Measurements from ENCODE around the gene NXPE2. TPM values are rescaled to one million over a fixed set of nuclear protein-coding genes. Genes with fewer than 3 reads are reported as not detected.
"Not testable (repeated sequence)": the region's sequence is repeated elsewhere in the genome, so short reads cannot be mapped to it uniquely, and the experiment has no call there.

NXPE2 gene
- total RNA-seq (2021) (not detected in 2 replicates), Bru-seq, nascent RNA (percentile 5 among the genes with signal in this experiment), BruChase-seq, experiment 1, labeled RNA remaining after a 2-hour chase (not detected), BruChase-seq, experiment 2, labeled RNA remaining after a 6-hour chase (percentile 3 among the genes with signal in this experiment)
- long read RNA-seq = 0 reads

- Histone ChIP-seq H3K4me1 (replicated peaks; ENCODE audit: insufficient read depth) (no peaks in the 10 kb centered on the region), H2AFZ (no peak within 1 kb of the TSS), H3K9me3 (ENCODE audit: insufficient read depth, low read depth) (no peaks in the 10 kb centered on the region), H3K27me3 (ENCODE audit: insufficient read depth, low read depth) (no peaks in the 10 kb centered on the region), H3K27ac (no peak within 1 kb of the TSS), H3K79me2 (ENCODE audit: low read depth) (no peaks in the 10 kb centered on the region), H3K4me2 (no peak within 1 kb of the TSS), H3K9me2 (ENCODE audit: insufficient read depth) (no peaks in the 10 kb centered on the region), H3K4me3 (no peak within 1 kb of the TSS), H3K36me3 (ENCODE audit: low read depth) (no peaks in the 10 kb centered on the region), H3F3A (ENCODE audit: insufficient read depth, low read depth) (no peaks in the 10 kb centered on the region), H4K20me1 (ENCODE audit: insufficient read depth) (no peaks in the 10 kb centered on the region)
- DNase-seq = no peak
- intact Hi-C loops (cut with micrococcal nuclease; ENCODE audit: unreplicated experiment) = no loop called here
- BruUV-seq (replicated peaks) = no TSS peak
- no peak for TF ChIP-seq EZH2 (IDR thresholded peaks at IDR 0.05; ENCODE audit: low read depth)
- TF ChIP-seq CTCF (conservative IDR thresholded peaks at IDR 0.05) = no peak
- CTCF ChIA-PET = no interaction called here
- POLR2A ChIA-PET (ENCODE audit: unreplicated experiment) = no interaction called here
Observed at GRCh38 chr11:114678125-114679036, at the start of gene NXPE2. NXPE2 (plus strand) TSS chr11:114678527; CDS start chr11:114678576, 49 bp downstream.

- H3F3A ChIP-seq (ENCODE audit: insufficient read depth, low read depth); H3K36me3 ChIP-seq (ENCODE audit: low read depth); H3K27me3 ChIP-seq (ENCODE audit: insufficient read depth, low read depth); H4K20me1 ChIP-seq (ENCODE audit: insufficient read depth); BruUV-seq (replicated peaks); CTCF ChIA-PET; H3K27ac ChIP-seq; H3K4me1 ChIP-seq (replicated peaks; ENCODE audit: insufficient read depth); H3K79me2 ChIP-seq (ENCODE audit: low read depth); POLR2A ChIA-PET (ENCODE audit: unreplicated experiment); H3K4me2 ChIP-seq; H3K9me2 ChIP-seq (ENCODE audit: insufficient read depth); H3K4me3 ChIP-seq; H2AFZ ChIP-seq; intact Hi-C loops (cut with micrococcal nuclease; ENCODE audit: unreplicated experiment); H3K9me3 ChIP-seq (ENCODE audit: insufficient read depth, low read depth): not testable (repeated sequence)
- peak in 1 of 2 experiments; percentile 3 for DNase-seq
Observed at GRCh38 chr11:114631445-114631965, 46.8 kb upstream of the NXPE2 start.

- H3K36me3 ChIP-seq (ENCODE audit: low read depth); H3K9me2 ChIP-seq (ENCODE audit: insufficient read depth); H3K9me3 ChIP-seq (ENCODE audit: insufficient read depth, low read depth); DNase-seq; intact Hi-C loops (cut with micrococcal nuclease; ENCODE audit: unreplicated experiment); H3K27ac ChIP-seq; H4K20me1 ChIP-seq (ENCODE audit: insufficient read depth); H2AFZ ChIP-seq; H3F3A ChIP-seq (ENCODE audit: insufficient read depth, low read depth); H3K27me3 ChIP-seq (ENCODE audit: insufficient read depth, low read depth); CTCF ChIA-PET; POLR2A ChIA-PET (ENCODE audit: unreplicated experiment); H3K4me1 ChIP-seq (replicated peaks; ENCODE audit: insufficient read depth); BruUV-seq (replicated peaks); H3K79me2 ChIP-seq (ENCODE audit: low read depth): not testable (repeated sequence)
- Histone ChIP-seq H3K4me2 (peak overlapping the region; percentile 55), H3K4me3 (peak overlapping the region; percentile 7; the same call in 1 of the 2 replicates)
Observed at GRCh38 chr11:114639440-114639839, 38.9 kb upstream of the NXPE2 start.

GRCh38 chr11:114650661-114651060 is 27.7 kb upstream of the NXPE2 start:
- H3K79me2 ChIP-seq (ENCODE audit: low read depth) = no peaks in the 10 kb centered on the region
- H3K9me3 ChIP-seq (ENCODE audit: insufficient read depth, low read depth) = no peaks in the 10 kb centered on the region
- no peaks in the 10 kb centered on the region for H3K9me2 ChIP-seq (ENCODE audit: insufficient read depth)
- intact Hi-C loops (cut with micrococcal nuclease; ENCODE audit: unreplicated experiment) = no loop called here
- no peak overlapping the region for H3K4me2 ChIP-seq
- no TSS peak for BruUV-seq (replicated peaks)
- no peaks in the 10 kb centered on the region for H3K4me1 ChIP-seq (replicated peaks; ENCODE audit: insufficient read depth)
- H3K27me3 ChIP-seq (ENCODE audit: insufficient read depth, low read depth) = no peaks in the 10 kb centered on the region
- no peak overlapping the region for H2AFZ ChIP-seq
- TF ChIP-seq EZH2 (IDR thresholded peaks at IDR 0.05; ENCODE audit: low read depth) (no peak), CTCF (conservative IDR thresholded peaks at IDR 0.05) (no peak)
- no peaks in the 10 kb centered on the region for H3F3A ChIP-seq (ENCODE audit: insufficient read depth, low read depth)
- ChIA-PET CTCF (no interaction called here), POLR2A (ENCODE audit: unreplicated experiment) (no interaction called here)
- H3K4me3 ChIP-seq = no peak overlapping the region
- H3K27ac ChIP-seq = no peak overlapping the region
- no peaks in the 10 kb centered on the region for H4K20me1 ChIP-seq (ENCODE audit: insufficient read depth)
- no peaks in the 10 kb centered on the region for H3K36me3 ChIP-seq (ENCODE audit: low read depth)
- no peak for DNase-seq

Data from PC-9 (cell line).